LNCAP (cell line): ENCODE results near the gene TBXAS1.

Source experiments
- TF ChIP-seq, protein P1 (sequence below): fragments of 450-650 bp; IDR thresholded peaks from 2 replicates; pipeline ENCODE4 v1.5.1; 2017; ENCODE audit warnings: mild to moderate bottlenecking

TBXAS1 gene

DNA sequence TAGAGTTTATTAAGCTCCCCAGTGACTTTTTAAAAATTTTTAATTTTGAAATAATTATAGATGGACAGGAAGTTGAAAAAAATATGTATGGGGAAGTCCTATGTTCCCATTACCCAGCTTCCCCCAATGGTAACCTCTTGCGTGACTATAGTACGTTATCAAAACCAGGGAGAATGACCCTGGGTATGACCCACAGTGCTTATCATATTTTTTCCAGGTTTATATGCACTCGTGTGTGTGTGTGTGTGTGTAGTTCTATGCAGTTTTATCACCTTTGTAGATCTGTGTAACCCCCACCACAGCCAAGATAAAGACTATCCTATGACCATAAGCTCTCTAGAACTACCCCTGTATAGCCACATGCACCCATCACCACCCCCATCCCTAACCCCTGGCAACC lies 72.8 kb downstream of the TBXAS1 start:
- TF ChIP-seq, protein P1, sequence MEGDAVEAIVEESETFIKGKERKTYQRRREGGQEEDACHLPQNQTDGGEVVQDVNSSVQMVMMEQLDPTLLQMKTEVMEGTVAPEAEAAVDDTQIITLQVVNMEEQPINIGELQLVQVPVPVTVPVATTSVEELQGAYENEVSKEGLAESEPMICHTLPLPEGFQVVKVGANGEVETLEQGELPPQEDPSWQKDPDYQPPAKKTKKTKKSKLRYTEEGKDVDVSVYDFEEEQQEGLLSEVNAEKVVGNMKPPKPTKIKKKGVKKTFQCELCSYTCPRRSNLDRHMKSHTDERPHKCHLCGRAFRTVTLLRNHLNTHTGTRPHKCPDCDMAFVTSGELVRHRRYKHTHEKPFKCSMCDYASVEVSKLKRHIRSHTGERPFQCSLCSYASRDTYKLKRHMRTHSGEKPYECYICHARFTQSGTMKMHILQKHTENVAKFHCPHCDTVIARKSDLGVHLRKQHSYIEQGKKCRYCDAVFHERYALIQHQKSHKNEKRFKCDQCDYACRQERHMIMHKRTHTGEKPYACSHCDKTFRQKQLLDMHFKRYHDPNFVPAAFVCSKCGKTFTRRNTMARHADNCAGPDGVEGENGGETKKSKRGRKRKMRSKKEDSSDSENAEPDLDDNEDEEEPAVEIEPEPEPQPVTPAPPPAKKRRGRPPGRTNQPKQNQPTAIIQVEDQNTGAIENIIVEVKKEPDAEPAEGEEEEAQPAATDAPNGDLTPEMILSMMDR = no peak

DNA sequence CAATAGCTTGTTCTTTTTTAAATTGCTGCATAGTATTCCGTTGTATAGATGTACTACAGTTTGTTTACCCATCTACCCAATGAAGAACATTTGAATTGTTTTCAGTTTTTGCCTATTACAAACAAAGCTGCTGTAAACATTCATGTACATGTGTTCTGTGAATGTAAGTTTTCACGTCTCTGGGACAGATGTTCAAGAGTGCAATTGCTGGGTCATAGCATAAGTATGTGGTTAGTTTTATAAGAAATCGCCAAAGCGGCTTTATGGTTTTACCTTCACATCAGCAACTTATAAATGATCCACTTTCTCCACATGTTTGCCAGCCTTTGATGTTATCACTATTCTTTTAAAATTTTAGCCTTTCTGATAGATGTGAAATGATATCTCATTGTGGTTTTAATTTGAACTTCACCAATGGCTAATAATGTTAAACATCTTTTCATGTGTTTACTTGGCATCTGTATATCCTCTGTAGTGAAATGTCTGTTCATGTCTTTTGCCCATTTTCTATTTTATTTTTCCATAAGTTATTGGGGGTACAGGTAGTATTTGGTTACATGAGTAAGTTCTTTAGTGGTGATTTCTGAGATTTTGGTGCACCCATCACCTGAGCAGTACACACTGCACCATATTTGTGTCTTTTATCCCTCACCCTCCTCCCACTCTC lies 73.5 kb downstream of the TBXAS1 start:
- TF ChIP-seq, protein P1 = no peak

DNA sequence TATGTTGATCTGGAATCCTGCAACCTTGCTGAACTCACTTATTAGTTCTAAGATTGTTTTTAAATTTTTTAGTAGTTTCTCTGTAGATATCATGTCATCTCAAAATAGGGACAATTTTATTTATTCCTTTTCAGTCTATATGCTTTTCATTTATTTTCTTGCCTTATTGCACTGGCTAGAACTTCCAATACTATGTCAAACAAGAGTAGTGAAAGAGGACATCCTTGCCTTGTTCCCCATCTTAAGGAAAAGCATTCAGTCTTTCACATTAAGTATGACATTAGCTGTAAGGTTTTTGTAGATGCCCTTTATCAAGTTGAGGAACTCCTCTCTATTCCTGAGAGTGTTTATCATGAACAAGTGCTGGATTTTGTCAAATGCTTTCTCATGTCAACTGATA lies 77.8 kb downstream of the TBXAS1 start:
- TF ChIP-seq, protein P1 = no peak

DNA sequence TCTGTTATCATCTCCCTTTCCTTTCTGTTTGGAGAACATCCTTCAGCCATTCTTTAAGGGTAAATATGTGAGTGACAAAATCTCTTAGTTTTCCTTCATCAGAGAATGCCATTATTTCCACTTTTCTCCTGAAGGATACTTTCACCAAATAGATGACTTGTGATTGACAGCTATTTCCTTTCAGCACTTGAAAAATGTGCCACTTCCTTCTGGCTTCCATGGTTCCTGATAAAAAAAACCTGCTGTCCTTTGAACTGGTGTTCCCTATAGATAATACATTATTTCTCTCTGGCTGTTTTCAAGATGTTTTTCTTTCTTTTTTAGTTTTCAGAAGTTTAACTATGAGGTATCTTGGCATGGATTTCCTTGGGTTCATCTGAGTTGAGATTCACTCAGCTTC lies 79.7 kb downstream of the TBXAS1 start:
- TF ChIP-seq, protein P1 = no peak

DNA sequence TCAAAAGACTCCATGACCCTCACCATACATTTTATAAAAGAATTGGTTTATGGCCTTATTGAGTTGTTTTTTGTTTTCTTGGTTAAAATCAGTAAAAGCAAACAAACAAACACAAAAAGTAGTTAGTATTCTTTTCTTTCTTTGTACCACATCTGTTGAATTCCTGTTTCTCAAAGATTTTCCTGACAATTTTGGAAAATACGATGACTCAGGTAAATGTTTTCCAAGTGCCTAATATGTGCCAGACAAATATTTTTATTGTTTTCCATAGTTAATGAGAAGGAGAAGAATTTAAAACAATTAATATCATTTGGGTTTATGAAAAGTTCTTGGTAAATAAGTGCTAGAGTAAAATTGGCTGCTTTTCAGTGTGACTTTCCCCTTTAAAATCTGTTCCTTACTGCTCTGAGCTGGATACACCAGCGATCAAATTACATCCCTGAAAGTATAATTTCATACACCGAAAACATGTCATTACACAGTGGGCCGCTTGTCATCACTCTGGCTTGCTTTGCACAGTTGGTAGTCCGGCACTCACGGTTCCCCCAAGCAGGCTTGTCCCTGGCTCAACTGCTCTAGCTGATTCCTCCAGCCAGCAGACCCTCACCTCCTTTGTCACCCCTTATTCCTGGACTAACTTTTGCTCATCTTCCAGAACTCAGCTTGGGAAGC lies 80.5 kb downstream of the TBXAS1 start:
- TF ChIP-seq, protein P1 = no peak

DNA sequence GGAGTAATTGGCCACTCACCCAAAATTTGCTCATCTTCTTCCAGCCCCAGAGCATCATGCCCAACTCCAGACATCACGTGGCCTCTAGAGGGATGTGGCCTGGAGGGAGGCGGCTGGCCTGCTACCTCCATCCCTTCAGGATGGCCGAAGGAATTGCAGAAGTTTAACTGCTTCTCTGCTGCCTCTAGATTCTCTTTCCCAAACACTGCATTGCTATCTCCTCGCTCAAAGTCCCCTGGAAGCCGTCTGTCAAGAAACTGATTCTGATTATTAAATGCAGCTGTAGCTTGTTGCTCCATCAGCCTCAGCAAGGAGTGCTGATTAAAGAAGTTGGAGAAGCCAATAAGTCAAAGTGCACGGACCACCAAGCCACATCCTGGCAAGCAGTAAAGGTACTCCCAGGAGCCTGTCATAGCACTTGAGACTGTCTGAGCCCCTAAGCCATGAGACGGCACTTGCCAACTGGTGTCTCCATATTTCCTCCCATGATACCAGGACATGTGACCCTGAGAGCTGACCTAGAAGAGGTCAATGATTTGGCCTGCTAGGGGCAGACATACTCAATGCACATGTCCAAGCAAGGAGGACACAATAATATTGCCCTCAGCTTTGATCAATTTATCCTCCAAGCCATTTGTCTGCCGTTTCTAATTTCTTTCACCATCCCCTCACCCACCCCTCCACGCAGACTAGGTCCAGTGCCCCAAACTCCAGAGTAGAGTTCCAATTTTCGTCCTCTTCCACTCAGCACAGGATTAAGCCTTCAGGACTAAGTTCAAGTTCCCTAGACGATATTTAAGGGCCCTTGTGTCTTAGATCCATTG lies 84.2 kb downstream of the TBXAS1 start:
- TF ChIP-seq, protein P1 = no peak

DNA sequence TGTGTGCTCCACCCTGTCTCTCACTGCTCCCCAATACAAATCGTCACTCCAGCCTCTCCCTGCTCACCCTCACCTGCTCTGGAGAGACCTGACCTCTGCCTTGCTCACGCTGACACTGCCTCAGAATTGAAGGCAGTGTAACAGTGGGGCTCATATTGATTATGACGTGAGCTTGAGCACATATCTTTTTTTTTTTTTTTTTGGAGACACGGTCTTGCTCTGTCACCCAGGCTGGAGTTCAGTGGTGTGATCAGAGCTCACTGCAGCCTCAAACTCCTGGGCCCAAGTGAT lies 84.7 kb downstream of the TBXAS1 start:
- TF ChIP-seq, protein P1 = no peak
